ENCODE data around the gene TRIM72.

Gene TRIM72

GRCh38 chr16:31217136-31217530, 3.2 kb downstream of the TRIM72 start:
- WGBS = 35% methylated on average over 3 of the region's 4 CpGs
- H2BK15ac ChIP-seq (ENCODE audit: low read depth, poor library complexity, severe bottlenecking) = no peak overlapping the region
- H3K4me2 ChIP-seq (ENCODE audit: low read length, poor library complexity, severe bottlenecking) = no peak overlapping the region
- no peak overlapping the region for H3K23ac ChIP-seq (ENCODE audit: low read length in 2 of 2)
- H3K9me3 ChIP-seq (ENCODE audit: control insufficient read depth, low read length) = no peaks in the 10 kb centered on the region
- no peak overlapping the region for H4K8ac ChIP-seq (ENCODE audit: low read length)
- no peak for DNase-seq
- no peak overlapping the region for H4K91ac ChIP-seq (ENCODE audit: low read length)
- H2AFZ ChIP-seq (ENCODE audit: low read depth, low read length) = no peak overlapping the region
- no peak overlapping the region for H3K4ac ChIP-seq (ENCODE audit: low read depth in 1 of 2, low read length in 2 of 2)
- no peaks in the 10 kb centered on the region for H3K79me1 ChIP-seq (replicated peaks; ENCODE audit: low read length, poor library complexity, severe bottlenecking)
- H3K4me3 ChIP-seq (ENCODE audit: insufficient read depth in 1 of 2, low read depth in 1 of 2, low read length in 2 of 2) = no peak overlapping the region
- H3K14ac ChIP-seq (ENCODE audit: low read length in 2 of 2) = no peak overlapping the region
- peaks cover 64 to 71% of the 10 kb centered on the region in 2 experiments for H3K27me3 ChIP-seq (ENCODE audit: control insufficient read depth in 1 of 2, insufficient read depth in 1 of 2, low read length in 2 of 2)
- H3K18ac ChIP-seq (ENCODE audit: low read depth in 1 of 2, low read length in 2 of 2) = no peak overlapping the region
- H3K9ac ChIP-seq (ENCODE audit: low read length) = no peak overlapping the region
- H2BK5ac ChIP-seq (ENCODE audit: low read depth, low read length, poor library complexity, severe bottlenecking) = no peak overlapping the region
- no peak overlapping the region for H2BK120ac ChIP-seq (ENCODE audit: low read depth, low read length)
- no peak overlapping the region for H2AK5ac ChIP-seq (ENCODE audit: low read length, severe bottlenecking)
- H2BK12ac ChIP-seq (ENCODE audit: low read length in 2 of 2) = no peak overlapping the region
- H3K4me1 ChIP-seq (ENCODE audit: control insufficient read depth, insufficient read depth, low read depth, low read length) = peaks cover 22% of the 10 kb centered on the region
- no peaks in the 10 kb centered on the region for H3K36me3 ChIP-seq (ENCODE audit: control insufficient read depth in 1 of 2, insufficient read depth in 2 of 2, low read depth in 1 of 2, low read length in 2 of 2)
- no peak overlapping the region for H3K27ac ChIP-seq (ENCODE audit: low read length, poor library complexity, severe bottlenecking)

GRCh38 chr16:31219154-31219741, 5.3 kb downstream of the TRIM72 start:
- Histone ChIP-seq H2BK120ac (ENCODE audit: low read depth, low read length) (no peak overlapping the region), H4K8ac (ENCODE audit: low read length) (no peak overlapping the region), H3K18ac (ENCODE audit: low read depth in 1 of 2, low read length in 2 of 2) (no peak overlapping the region), H2AFZ (ENCODE audit: low read depth, low read length) (no peak overlapping the region), H4K91ac (ENCODE audit: low read length) (no peak overlapping the region), H3K27ac (ENCODE audit: low read length, poor library complexity, severe bottlenecking) (no peak overlapping the region), H3K9ac (ENCODE audit: low read length) (no peak overlapping the region), H3K36me3 (ENCODE audit: control insufficient read depth in 1 of 2, insufficient read depth in 2 of 2, low read depth in 1 of 2, low read length in 2 of 2) (no peaks in the 10 kb centered on the region), H3K14ac (ENCODE audit: low read length in 2 of 2) (no peak overlapping the region), H3K27me3 (ENCODE audit: control insufficient read depth in 1 of 2, insufficient read depth in 1 of 2, low read length in 2 of 2) (peaks cover 54 to 64% of the 10 kb centered on the region in 2 experiments), H3K9me3 (ENCODE audit: control insufficient read depth, low read length) (no peaks in the 10 kb centered on the region), H3K79me1 (replicated peaks; ENCODE audit: low read length, poor library complexity, severe bottlenecking) (no peaks in the 10 kb centered on the region), H2BK12ac (ENCODE audit: low read length in 2 of 2) (no peak overlapping the region), H3K4me2 (ENCODE audit: low read length, poor library complexity, severe bottlenecking) (no peak overlapping the region), H3K23ac (ENCODE audit: low read length in 2 of 2) (no peak overlapping the region), H3K4me1 (ENCODE audit: control insufficient read depth, insufficient read depth, low read depth, low read length) (peaks cover 22% of the 10 kb centered on the region), H3K4ac (ENCODE audit: low read depth in 1 of 2, low read length in 2 of 2) (no peak overlapping the region), H2BK5ac (ENCODE audit: low read depth, low read length, poor library complexity, severe bottlenecking) (no peak overlapping the region), H2BK15ac (ENCODE audit: low read depth, poor library complexity, severe bottlenecking) (no peak overlapping the region), H3K4me3 (ENCODE audit: insufficient read depth in 1 of 2, low read depth in 1 of 2, low read length in 2 of 2) (no peak overlapping the region), H2AK5ac (ENCODE audit: low read length, severe bottlenecking) (no peak overlapping the region)
- no peak for DNase-seq
- WGBS = 87% methylated on average over 10 of the region's 15 CpGs

DNA sequence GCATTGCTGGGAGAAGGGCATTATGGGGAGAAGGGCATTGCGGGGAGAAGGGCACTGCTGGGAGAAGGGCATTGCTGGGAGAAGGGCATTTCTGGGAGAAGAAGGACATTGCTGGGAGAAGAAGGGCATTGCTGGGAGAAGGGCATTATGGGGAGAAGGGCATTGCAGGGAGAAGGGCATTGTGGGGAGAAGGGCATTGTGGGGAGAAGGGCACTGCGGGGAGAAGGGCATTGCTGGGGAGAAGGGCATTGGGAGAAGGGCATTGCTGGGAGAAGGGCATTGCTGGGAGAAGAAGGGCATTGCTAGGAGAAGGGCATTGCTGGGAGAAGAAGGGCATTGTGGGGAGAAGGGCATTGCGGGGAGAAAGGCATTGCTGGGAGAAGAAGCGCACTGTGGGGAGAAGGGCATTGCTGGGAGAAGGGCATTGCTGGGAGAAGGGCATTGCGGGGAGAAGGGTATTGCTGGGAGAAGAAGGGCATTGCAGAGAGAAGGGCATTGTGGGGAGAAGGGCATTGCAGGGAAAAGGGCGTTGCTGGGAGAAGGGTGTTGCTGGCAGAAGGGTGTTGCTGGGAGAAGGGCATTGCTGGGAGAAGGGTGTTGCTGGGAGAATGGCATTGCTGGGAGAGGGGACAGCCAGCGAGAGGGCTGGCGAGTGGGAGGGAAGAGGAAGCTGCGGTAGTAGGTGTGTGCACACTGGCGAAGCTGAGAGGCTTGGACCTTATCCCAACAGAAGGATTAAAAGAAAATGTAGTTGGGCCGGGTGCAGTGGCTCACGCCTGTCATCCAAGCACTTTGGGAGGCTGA, 7.6 kb downstream of the TRIM72 start:
- Histone ChIP-seq H3K79me1 (replicated peaks; ENCODE audit: low read length, poor library complexity, severe bottlenecking) (no peaks in the 10 kb centered on the region), H3K27ac (ENCODE audit: low read length, poor library complexity, severe bottlenecking) (no peak overlapping the region), H3K36me3 (ENCODE audit: control insufficient read depth in 1 of 2, insufficient read depth in 2 of 2, low read depth in 1 of 2, low read length in 2 of 2) (no peaks in the 10 kb centered on the region), H2BK12ac (ENCODE audit: low read length in 2 of 2) (no peak overlapping the region), H2AFZ (ENCODE audit: low read depth, low read length) (no peak overlapping the region), H3K27me3 (ENCODE audit: control insufficient read depth in 1 of 2, insufficient read depth in 1 of 2, low read length in 2 of 2) (peaks cover 35 to 41% of the 10 kb centered on the region in 2 experiments), H3K23ac (ENCODE audit: low read length in 2 of 2) (peak overlapping the region in 1 of 2 experiments; percentile 31), H3K4me3 (ENCODE audit: insufficient read depth in 1 of 2, low read depth in 1 of 2, low read length in 2 of 2) (no peak overlapping the region), H3K4me2 (ENCODE audit: low read length, poor library complexity, severe bottlenecking) (no peak overlapping the region), H4K8ac (ENCODE audit: low read length) (no peak overlapping the region), H3K14ac (ENCODE audit: low read length in 2 of 2) (peak overlapping the region in 1 of 2 experiments; percentile 56), H2AK5ac (ENCODE audit: low read length, severe bottlenecking) (no peak overlapping the region), H3K9me3 (ENCODE audit: control insufficient read depth, low read length) (no peaks in the 10 kb centered on the region), H3K4ac (ENCODE audit: low read depth in 1 of 2, low read length in 2 of 2) (no peak overlapping the region), H2BK5ac (ENCODE audit: low read depth, low read length, poor library complexity, severe bottlenecking) (no peak overlapping the region), H4K91ac (ENCODE audit: low read length) (no peak overlapping the region), H3K18ac (ENCODE audit: low read depth in 1 of 2, low read length in 2 of 2) (no peak overlapping the region), H2BK15ac (ENCODE audit: low read depth, poor library complexity, severe bottlenecking) (no peak overlapping the region), H3K4me1 (ENCODE audit: control insufficient read depth, insufficient read depth, low read depth, low read length) (peaks cover 4% of the 10 kb centered on the region), H2BK120ac (ENCODE audit: low read depth, low read length) (no peak overlapping the region), H3K9ac (ENCODE audit: low read length) (no peak overlapping the region)
- no peak for DNase-seq
- WGBS = 87% methylated on average over 11 of the region's 12 CpGs

- H3K27ac ChIP-seq (ENCODE audit: low read length, poor library complexity, severe bottlenecking) = no peak overlapping the region
- no peak overlapping the region for H3K4ac ChIP-seq (ENCODE audit: low read depth in 1 of 2, low read length in 2 of 2)
- no peak overlapping the region for H3K4me3 ChIP-seq (ENCODE audit: insufficient read depth in 1 of 2, low read depth in 1 of 2, low read length in 2 of 2)
- no peak for DNase-seq
- no peak overlapping the region for H2AK5ac ChIP-seq (ENCODE audit: low read length, severe bottlenecking)
- no peak overlapping the region for H2BK120ac ChIP-seq (ENCODE audit: low read depth, low read length)
- WGBS = 79% methylated on average over 5 of the region's 5 CpGs
- no peaks in the 10 kb centered on the region for H3K79me1 ChIP-seq (replicated peaks; ENCODE audit: low read length, poor library complexity, severe bottlenecking)
- H3K27me3 ChIP-seq (ENCODE audit: control insufficient read depth in 1 of 2, insufficient read depth in 1 of 2, low read length in 2 of 2) = peaks cover 21 to 26% of the 10 kb centered on the region in 2 experiments
- no peak overlapping the region for H4K91ac ChIP-seq (ENCODE audit: low read length)
- no peak overlapping the region for H2BK12ac ChIP-seq (ENCODE audit: low read length in 2 of 2)
- H4K8ac ChIP-seq (ENCODE audit: low read length) = no peak overlapping the region
- no peak overlapping the region for H3K4me2 ChIP-seq (ENCODE audit: low read length, poor library complexity, severe bottlenecking)
- no peak overlapping the region for H2AFZ ChIP-seq (ENCODE audit: low read depth, low read length)
- H3K36me3 ChIP-seq (ENCODE audit: control insufficient read depth in 1 of 2, insufficient read depth in 2 of 2, low read depth in 1 of 2, low read length in 2 of 2) = no peaks in the 10 kb centered on the region
- no peak overlapping the region for H3K18ac ChIP-seq (ENCODE audit: low read depth in 1 of 2, low read length in 2 of 2)
- H3K4me1 ChIP-seq (ENCODE audit: control insufficient read depth, insufficient read depth, low read depth, low read length) = no peaks in the 10 kb centered on the region
- H3K14ac ChIP-seq (ENCODE audit: low read length in 2 of 2) = no peak overlapping the region
- no peak overlapping the region for H3K23ac ChIP-seq (ENCODE audit: low read length in 2 of 2)
- H2BK15ac ChIP-seq (ENCODE audit: low read depth, poor library complexity, severe bottlenecking) = no peak overlapping the region
- H3K9me3 ChIP-seq (ENCODE audit: control insufficient read depth, low read length) = no peaks in the 10 kb centered on the region
- no peak overlapping the region for H3K9ac ChIP-seq (ENCODE audit: low read length)
- no peak overlapping the region for H2BK5ac ChIP-seq (ENCODE audit: low read depth, low read length, poor library complexity, severe bottlenecking)
These were observed 9.1 kb downstream of the TRIM72 start for GRCh38 chr16:31223044-31223443.

All from mesenchymal stem cell (in vitro differentiated cells and primary cell).